Hepatocyte (in vitro differentiated cells): ENCODE results near the gene UGT1A7.
"Not testable (repeated sequence)": the region's sequence is repeated elsewhere in the genome, so short reads cannot be mapped to it uniquely, and the experiment has no call there.

Experiments
- EZH2phosphoT487 ChIP-seq: fragments of 200-600 bp; sonication (generic); IDR thresholded peaks from one replicate; pipeline ENCODE4 v1.6.1; 2018; ENCODE audit warnings: antibody characterized with exemption, mild to moderate bottlenecking, low read depth, moderate library complexity; ENCODE audit not compliant: unreplicated experiment, severe bottlenecking
- TF ChIP-seq, protein P1 (sequence below): fragments of 200-600 bp; sonication (generic); IDR thresholded peaks from 2 replicates; pipeline ENCODE4 v1.5.1; 2016; ENCODE audit warnings: antibody characterized with exemption, mild to moderate bottlenecking; ENCODE audit not compliant: poor library complexity

DNA sequence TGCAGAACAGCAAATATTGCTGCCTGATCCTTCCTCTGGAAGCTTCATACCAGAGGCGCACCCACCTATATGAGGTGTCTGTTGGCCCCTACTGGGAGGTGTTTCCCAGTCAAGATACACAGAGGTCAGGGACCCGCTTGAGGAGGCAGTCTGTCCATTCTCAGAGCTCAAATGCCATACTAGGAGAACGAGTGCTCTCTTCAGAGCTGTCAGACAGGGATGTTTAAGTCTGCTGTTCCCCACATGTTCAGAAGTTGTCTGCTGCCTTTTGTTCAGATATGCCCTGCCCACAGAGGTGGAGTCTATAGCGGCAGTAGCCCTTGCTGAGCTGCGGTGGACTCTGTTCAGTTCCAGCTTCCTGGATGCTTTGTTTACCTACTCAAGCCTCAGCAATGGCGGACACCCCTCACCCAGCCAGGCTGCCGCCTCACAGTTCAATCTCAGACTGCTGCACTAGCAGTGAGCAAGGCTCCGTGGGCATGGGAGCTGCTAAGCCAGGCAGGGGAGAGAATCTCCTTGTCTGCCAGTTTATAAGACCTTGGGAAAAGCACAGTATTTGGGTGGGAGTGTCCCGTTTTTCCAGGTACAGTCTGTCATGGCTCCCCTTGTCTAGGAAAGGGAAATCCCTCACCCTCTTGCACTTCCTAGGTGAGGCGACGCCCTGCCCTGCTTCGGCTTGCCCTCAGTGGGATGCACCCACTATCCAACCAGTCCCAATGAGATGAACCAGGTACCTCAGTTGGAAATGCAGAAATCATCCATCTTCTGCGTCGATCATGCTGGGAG is 55.4 kb downstream of the UGT1A7 start:
- not testable (repeated sequence) for TF ChIP-seq EZH2phosphoT487
- TF ChIP-seq, protein P1, sequence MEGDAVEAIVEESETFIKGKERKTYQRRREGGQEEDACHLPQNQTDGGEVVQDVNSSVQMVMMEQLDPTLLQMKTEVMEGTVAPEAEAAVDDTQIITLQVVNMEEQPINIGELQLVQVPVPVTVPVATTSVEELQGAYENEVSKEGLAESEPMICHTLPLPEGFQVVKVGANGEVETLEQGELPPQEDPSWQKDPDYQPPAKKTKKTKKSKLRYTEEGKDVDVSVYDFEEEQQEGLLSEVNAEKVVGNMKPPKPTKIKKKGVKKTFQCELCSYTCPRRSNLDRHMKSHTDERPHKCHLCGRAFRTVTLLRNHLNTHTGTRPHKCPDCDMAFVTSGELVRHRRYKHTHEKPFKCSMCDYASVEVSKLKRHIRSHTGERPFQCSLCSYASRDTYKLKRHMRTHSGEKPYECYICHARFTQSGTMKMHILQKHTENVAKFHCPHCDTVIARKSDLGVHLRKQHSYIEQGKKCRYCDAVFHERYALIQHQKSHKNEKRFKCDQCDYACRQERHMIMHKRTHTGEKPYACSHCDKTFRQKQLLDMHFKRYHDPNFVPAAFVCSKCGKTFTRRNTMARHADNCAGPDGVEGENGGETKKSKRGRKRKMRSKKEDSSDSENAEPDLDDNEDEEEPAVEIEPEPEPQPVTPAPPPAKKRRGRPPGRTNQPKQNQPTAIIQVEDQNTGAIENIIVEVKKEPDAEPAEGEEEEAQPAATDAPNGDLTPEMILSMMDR, result not testable (repeated sequence)
